ENCODE data around the gene PPM1E.

DNA sequence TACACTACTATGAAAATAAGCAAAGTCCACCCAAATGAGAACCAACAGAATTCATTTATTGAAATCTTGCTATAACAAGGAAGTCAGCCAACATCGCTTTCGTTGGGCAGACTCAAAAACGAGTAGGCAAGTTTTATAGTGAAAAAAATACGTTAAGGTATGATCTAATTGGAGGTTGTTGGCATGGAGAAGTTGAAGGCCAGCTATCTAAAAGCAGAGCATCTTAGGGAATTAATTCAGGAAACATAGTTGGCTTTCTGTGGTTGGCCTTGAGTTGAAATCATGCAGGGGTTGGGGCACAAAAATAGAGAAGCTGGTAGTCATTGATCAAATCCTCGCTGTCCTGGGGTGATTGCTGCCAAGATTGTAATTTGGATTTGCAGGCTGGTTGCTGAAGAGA, 118.3 kb downstream of the PPM1E start:
- TF ChIP-seq, protein P1, sequence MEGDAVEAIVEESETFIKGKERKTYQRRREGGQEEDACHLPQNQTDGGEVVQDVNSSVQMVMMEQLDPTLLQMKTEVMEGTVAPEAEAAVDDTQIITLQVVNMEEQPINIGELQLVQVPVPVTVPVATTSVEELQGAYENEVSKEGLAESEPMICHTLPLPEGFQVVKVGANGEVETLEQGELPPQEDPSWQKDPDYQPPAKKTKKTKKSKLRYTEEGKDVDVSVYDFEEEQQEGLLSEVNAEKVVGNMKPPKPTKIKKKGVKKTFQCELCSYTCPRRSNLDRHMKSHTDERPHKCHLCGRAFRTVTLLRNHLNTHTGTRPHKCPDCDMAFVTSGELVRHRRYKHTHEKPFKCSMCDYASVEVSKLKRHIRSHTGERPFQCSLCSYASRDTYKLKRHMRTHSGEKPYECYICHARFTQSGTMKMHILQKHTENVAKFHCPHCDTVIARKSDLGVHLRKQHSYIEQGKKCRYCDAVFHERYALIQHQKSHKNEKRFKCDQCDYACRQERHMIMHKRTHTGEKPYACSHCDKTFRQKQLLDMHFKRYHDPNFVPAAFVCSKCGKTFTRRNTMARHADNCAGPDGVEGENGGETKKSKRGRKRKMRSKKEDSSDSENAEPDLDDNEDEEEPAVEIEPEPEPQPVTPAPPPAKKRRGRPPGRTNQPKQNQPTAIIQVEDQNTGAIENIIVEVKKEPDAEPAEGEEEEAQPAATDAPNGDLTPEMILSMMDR (IDR thresholded peaks at IDR 0.05), result no peak
- TF ChIP-seq ZFX (IDR thresholded peaks at IDR 0.05; ENCODE audit: borderline replicate concordance), result no peak

Measured in 22Rv1 (cell line).